Myocyte (in vitro differentiated cells): ENCODE measurements around the gene GRIK1. TPM values are rescaled to one million over a fixed set of nuclear protein-coding genes. Genes with fewer than 3 reads are reported as not detected.

ENCODE experiments used
- DNase-seq: peaks from one replicate; pipeline ENCODE4 v3.0.0-alpha.2; 2012; ENCODE audit warnings: low read depth
- total RNA-seq: library from RNA; depleted of rRNA; stranded (reverse); fragments of >200 nt; gene quantifications from 2 replicates; pipeline ENCODE4 v1.2.3, GENCODE V29; 2014

Gene GRIK1
- total RNA-seq, 1 donor from 2014 or later, result 0.16 TPM

GRCh38 chr21:29914326-29914725 is 25.5 kb downstream of the GRIK1 start:
- DNase-seq, result no peak

GRCh38 chr21:29909571-29909970 is 30.2 kb downstream of the GRIK1 start:
- no peak for DNase-seq

- DNase-seq, result peak; percentile 1
These were observed 35.2 kb downstream of the GRIK1 start for GRCh38 chr21:29904359-29905282.

GRCh38 chr21:29896884-29897283 is 42.9 kb downstream of the GRIK1 start:
- no peak for DNase-seq

- DNase-seq, result no peak
These were observed 46.1 kb downstream of the GRIK1 start for GRCh38 chr21:29893687-29894086.

- peak; percentile 1 for DNase-seq
These were observed 47.4 kb downstream of the GRIK1 start for GRCh38 chr21:29892379-29892778.

- DNase-seq, result no peak
These were observed 51.4 kb downstream of the GRIK1 start for GRCh38 chr21:29888437-29888836.

- no peak for DNase-seq
These were observed 52.3 kb downstream of the GRIK1 start for GRCh38 chr21:29887313-29888009.

GRCh38 chr21:29885491-29885890 is 54.3 kb downstream of the GRIK1 start:
- no peak for DNase-seq

GRCh38 chr21:29875873-29876272 is 63.9 kb downstream of the GRIK1 start:
- no peak for DNase-seq

- DNase-seq, result no peak
These were observed 64.6 kb downstream of the GRIK1 start for GRCh38 chr21:29875036-29875716.

GRCh38 chr21:29873908-29874307 is 65.9 kb downstream of the GRIK1 start:
- no peak for DNase-seq

GRCh38 chr21:29870814-29871213 is 69.0 kb downstream of the GRIK1 start:
- no peak for DNase-seq

- DNase-seq, result no peak
These were observed 72.0 kb downstream of the GRIK1 start for GRCh38 chr21:29867796-29868195.

- no peak for DNase-seq
These were observed 79.5 kb downstream of the GRIK1 start for GRCh38 chr21:29860346-29860745.

GRCh38 chr21:29857150-29857549 is 82.6 kb downstream of the GRIK1 start:
- no peak for DNase-seq

- DNase-seq, result no peak
These were observed 85.0 kb downstream of the GRIK1 start for GRCh38 chr21:29854795-29855194.

- DNase-seq, result no peak
These were observed 88.2 kb downstream of the GRIK1 start for GRCh38 chr21:29851611-29852010.

GRCh38 chr21:29849735-29850176 is 90.0 kb downstream of the GRIK1 start:
- DNase-seq, result peak; percentile 72

- no peak for DNase-seq
These were observed 96.0 kb downstream of the GRIK1 start for GRCh38 chr21:29843804-29844203.

- no peak for DNase-seq
These were observed 105.2 kb downstream of the GRIK1 start for GRCh38 chr21:29834617-29835016.

GRCh38 chr21:29832217-29832616 is 107.6 kb downstream of the GRIK1 start:
- no peak for DNase-seq
